ENCODE measurements around the gene WSCD1. TPM values are rescaled to one million over a fixed set of nuclear protein-coding genes. Genes with fewer than 3 reads are reported as not detected.

The WSCD1 gene
- total RNA-seq, 6 experiments from 2014 or later, result 1.3 to 4.6 (median 1.6) TPM

- H3K36me3 ChIP-seq, result no peaks in the 10 kb centered on the region
- H3K4me3 ChIP-seq, result no peak overlapping the region
- DNase-seq (no peak), ATAC-seq (no peak)
- H3K9me3 ChIP-seq, result no peaks in the 10 kb centered on the region
- 73% methylated on average over 3 of the region's 10 CpGs for WGBS (ENCODE audit: insufficient coverage, low coverage, low lambda C conversion rate, missing lambda C conversion rate)
- H3K27ac ChIP-seq, result no peak overlapping the region
- H3K4me1 ChIP-seq, result no peaks in the 10 kb centered on the region
- intact Hi-C loops (cut with DNase I), result no loop called here
- TF ChIP-seq POLR2A (IDR thresholded peaks at IDR 0.05) (no peak), CTCF (IDR thresholded peaks at IDR 0.05) (no peak)
- no peaks in the 10 kb centered on the region for H3K27me3 ChIP-seq
These were observed 3.8 kb upstream of the WSCD1 start for GRCh38 chr17:6066183-6066948.

GRCh38 chr17:6067060-6067459, 3.1 kb upstream of the WSCD1 start:
- Histone ChIP-seq H3K4me1 (no peaks in the 10 kb centered on the region), H3K27me3 (no peaks in the 10 kb centered on the region), H3K4me3 (no peak overlapping the region), H3K36me3 (no peaks in the 10 kb centered on the region), H3K27ac (no peak overlapping the region), H3K9me3 (no peaks in the 10 kb centered on the region)
- TF ChIP-seq CTCF (IDR thresholded peaks at IDR 0.05) (no peak), POLR2A (IDR thresholded peaks at IDR 0.05) (no peak)
- 22% methylated on average over 2 of the region's 5 CpGs for WGBS (ENCODE audit: insufficient coverage, low coverage, low lambda C conversion rate, missing lambda C conversion rate)
- DNase-seq, result no peak
- intact Hi-C loops (cut with DNase I), result no loop called here
- ATAC-seq, result no peak

GRCh38 chr17:6070430-6070912, 292 bp downstream of the WSCD1 start:
- Histone ChIP-seq H3K27ac (no peak overlapping the region), H3K4me3 (peak overlapping the region; percentile 37 to 60 (median 44)), H3K27me3 (no peaks in the 10 kb centered on the region), H3K9me3 (no peaks in the 10 kb centered on the region), H3K36me3 (no peaks in the 10 kb centered on the region), H3K4me1 (no peaks in the 10 kb centered on the region)
- WGBS (ENCODE audit: insufficient coverage, low coverage, low lambda C conversion rate, missing lambda C conversion rate), result no CpG with 5 or more reads among the region's 70 CpGs
- ATAC-seq (no peak), DNase-seq (no peak)
- intact Hi-C loops (cut with DNase I), result no loop called here
- TF ChIP-seq CTCF (IDR thresholded peaks at IDR 0.05) (no peak), POLR2A (IDR thresholded peaks at IDR 0.05) (no peak)

- no peaks in the 10 kb centered on the region for H3K4me1 ChIP-seq
- peak overlapping the region; percentile 37 to 60 (median 44) for H3K4me3 ChIP-seq
- no peak overlapping the region for H3K27ac ChIP-seq
- no peaks in the 10 kb centered on the region for H3K36me3 ChIP-seq
- H3K27me3 ChIP-seq, result no peaks in the 10 kb centered on the region
- peak; percentile 11 to 42 (median 24) for ATAC-seq
- intact Hi-C loops (cut with DNase I), result no loop called here
- TF ChIP-seq CTCF (IDR thresholded peaks at IDR 0.05), result no peak
- no peak for TF ChIP-seq POLR2A (IDR thresholded peaks at IDR 0.05)
- H3K9me3 ChIP-seq, result no peaks in the 10 kb centered on the region
- 3% methylated on average over 7 of the region's 39 CpGs for WGBS (ENCODE audit: insufficient coverage, low coverage, low lambda C conversion rate, missing lambda C conversion rate)
- peak in 1 of 3 donors; percentile 34 for DNase-seq
These were observed 833 bp downstream of the WSCD1 start for GRCh38 chr17:6070913-6071511.
